Panc1 (cell line): Measurements from ENCODE around the gene DOCK4.

Source experiments
- SIN3A ChIP-seq: IDR thresholded peaks from 2 replicates; pipeline ENCODE4 v1.6.1; 2012; ENCODE audit warnings: low read depth, mild to moderate bottlenecking, low read length, moderate library complexity, borderline replicate concordance; ENCODE audit not compliant: insufficient read depth
- TCF7L2 ChIP-seq: IDR thresholded peaks from 2 replicates; pipeline ENCODE4 v1.6.1; 2011; ENCODE audit warnings: mild to moderate bottlenecking, low read depth, low read length, inconsistent platforms
- TF ChIP-seq, protein P1 (sequence below): fragments of 450-650 bp; IDR thresholded peaks from 2 replicates; pipeline ENCODE4 v1.5.1; 2017; ENCODE audit warnings: mild to moderate bottlenecking

- TF ChIP-seq, protein P1, sequence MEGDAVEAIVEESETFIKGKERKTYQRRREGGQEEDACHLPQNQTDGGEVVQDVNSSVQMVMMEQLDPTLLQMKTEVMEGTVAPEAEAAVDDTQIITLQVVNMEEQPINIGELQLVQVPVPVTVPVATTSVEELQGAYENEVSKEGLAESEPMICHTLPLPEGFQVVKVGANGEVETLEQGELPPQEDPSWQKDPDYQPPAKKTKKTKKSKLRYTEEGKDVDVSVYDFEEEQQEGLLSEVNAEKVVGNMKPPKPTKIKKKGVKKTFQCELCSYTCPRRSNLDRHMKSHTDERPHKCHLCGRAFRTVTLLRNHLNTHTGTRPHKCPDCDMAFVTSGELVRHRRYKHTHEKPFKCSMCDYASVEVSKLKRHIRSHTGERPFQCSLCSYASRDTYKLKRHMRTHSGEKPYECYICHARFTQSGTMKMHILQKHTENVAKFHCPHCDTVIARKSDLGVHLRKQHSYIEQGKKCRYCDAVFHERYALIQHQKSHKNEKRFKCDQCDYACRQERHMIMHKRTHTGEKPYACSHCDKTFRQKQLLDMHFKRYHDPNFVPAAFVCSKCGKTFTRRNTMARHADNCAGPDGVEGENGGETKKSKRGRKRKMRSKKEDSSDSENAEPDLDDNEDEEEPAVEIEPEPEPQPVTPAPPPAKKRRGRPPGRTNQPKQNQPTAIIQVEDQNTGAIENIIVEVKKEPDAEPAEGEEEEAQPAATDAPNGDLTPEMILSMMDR = no peak
- TF ChIP-seq TCF7L2 = no peak
- TF ChIP-seq SIN3A = no peak
Measured at GRCh38 chr7:112149734-112150133, 56.5 kb downstream of the DOCK4 start.
